Muscle of back (tissue), 11 donors: ENCODE measurements around the gene ANXA11. TPM values are rescaled to one million over a fixed set of nuclear protein-coding genes. Genes with fewer than 3 reads are reported as not detected.
"Not testable (repeated sequence)": the region's sequence is repeated elsewhere in the genome, so short reads cannot be mapped to it uniquely, and the experiment has no call there.

Experiments
- DNase-seq, 3 donors: peaks; one replicate each; pipeline versions ENCODE4 v3.0.0 to v3.0.0-alpha.2; 2013
- polyA plus RNA-seq, 10 donors: library from polyadenylated mRNA; unstranded; fragments of 120-200 nt; gene quantifications; one replicate each; pipeline ENCODE4 v1.2.1, GENCODE V29; 2013; ENCODE audit not compliant: insufficient read length in 10 of 10

The ANXA11 gene
- polyA plus RNA-seq, 10 donors = 82.1 to 131 (median 107) TPM

- DNase-seq = not testable (repeated sequence)
Observed at GRCh38 chr10:80212535-80213115, 7.3 kb upstream of the ANXA11 start.

- no peak for DNase-seq
Observed at GRCh38 chr10:80211786-80212185, 6.4 kb upstream of the ANXA11 start.

GRCh38 chr10:80210259-80210658 lies 4.9 kb upstream of the ANXA11 start:
- DNase-seq = no peak

- DNase-seq = no peak
Observed at GRCh38 chr10:80207768-80208370, 2.5 kb upstream of the ANXA11 start.

- no peak for DNase-seq
Observed at GRCh38 chr10:80206277-80206655, 929 bp upstream of the ANXA11 start.

GRCh38 chr10:80204677-80205476 lies 460 bp downstream of the ANXA11 start:
- DNase-seq = peak; percentile 45 to 84 (median 68)

- peak in 1 of 3 donors; percentile 55 for DNase-seq
Observed at GRCh38 chr10:80203835-80204676, 1.3 kb downstream of the ANXA11 start.

- DNase-seq = peak; percentile 60 to 78 (median 78)
Observed at GRCh38 chr10:80202934-80203834, 2.2 kb downstream of the ANXA11 start.

GRCh38 chr10:80202530-80202929 lies 2.8 kb downstream of the ANXA11 start:
- not testable (repeated sequence) for DNase-seq

GRCh38 chr10:80201608-80202141 lies 3.7 kb downstream of the ANXA11 start:
- DNase-seq = no peak

- no peak for DNase-seq
Observed at GRCh38 chr10:80200687-80201086, 4.7 kb downstream of the ANXA11 start.

- DNase-seq = no peak
Observed at GRCh38 chr10:80200259-80200658, 5.1 kb downstream of the ANXA11 start.

- DNase-seq = peak in 1 of 3 donors; percentile 57
Observed at GRCh38 chr10:80199828-80200227, 5.5 kb downstream of the ANXA11 start.

- DNase-seq = no peak
Observed at GRCh38 chr10:80197972-80198916, 7.1 kb downstream of the ANXA11 start.

- DNase-seq = no peak
Observed at GRCh38 chr10:80196950-80197315, 8.4 kb downstream of the ANXA11 start.

- DNase-seq = peak in 1 of 3 donors; percentile 38
Observed at GRCh38 chr10:80196270-80196949, 8.9 kb downstream of the ANXA11 start.

- DNase-seq = no peak
Observed at GRCh38 chr10:80195046-80195574, 10.2 kb downstream of the ANXA11 start.

GRCh38 chr10:80194373-80195045 lies 10.8 kb downstream of the ANXA11 start:
- DNase-seq = no peak
